Ascending aorta (tissue), 2 donors: ENCODE measurements around the gene GP1BA. TPM values are rescaled to one million over a fixed set of nuclear protein-coding genes. Genes with fewer than 3 reads are reported as not detected.
"Not testable (repeated sequence)": the region's sequence is repeated elsewhere in the genome, so short reads cannot be mapped to it uniquely, and the experiment has no call there.

Experiments
- DNase-seq, 2 donors: peaks; one replicate each; pipeline ENCODE4 v3.0.0-alpha.2; 2019; ENCODE audit warnings: low spot score in 2 of 2
- H3K27ac ChIP-seq, 2 donors: fragments of 200-600 bp; sonication (generic); one replicate each; pipeline ENCODE4 v1.5.1; 2016 to 2017; ENCODE audit warnings: mild to moderate bottlenecking in 1 of 2
- H3K27me3 ChIP-seq: fragments of 200-600 bp; sonication (generic); one replicate; pipeline ENCODE4 v1.5.1; 2017
- H3K36me3 ChIP-seq, 2 donors: fragments of 200-600 bp; sonication (generic); one replicate each; pipeline ENCODE4 v1.5.1; 2016
- H3K4me1 ChIP-seq, 2 donors: fragments of 200-600 bp; sonication (generic); one replicate each; pipeline ENCODE4 v1.5.1; 2016 to 2017; ENCODE audit warnings: mild to moderate bottlenecking in 1 of 2
- H3K4me3 ChIP-seq, 2 donors: fragments of 200-600 bp; sonication (generic); one replicate each; pipeline ENCODE4 v1.5.1; 2016 to 2017; ENCODE audit warnings: mild to moderate bottlenecking in 1 of 2
- H3K9me3 ChIP-seq, 2 donors: fragments of 200-600 bp; sonication (generic); one replicate each; pipeline ENCODE4 v1.5.1; 2016
- CTCF ChIP-seq, 3 experiments: fragments of 200-600 bp in 2 of 3; fragments of 450-650 bp in 1 of 3; sonication (generic) in 2 of 3; IDR thresholded peaks; one replicate each; pipeline ENCODE4 v1.5.1; 2016 to 2019; ENCODE audit warnings: antibody characterized with exemption in 3 of 3, mild to moderate bottlenecking in 1 of 3, moderate library complexity in 1 of 3
- intact Hi-C: fragments of 100-400 bp; cut with DNase I; formaldehyde crosslinking; loops from one replicate; pipeline ENCODE4 v1.15.1; 2023
- total RNA-seq: library from RNA; depleted of rRNA; stranded (reverse); fragments of >200 nt; gene quantifications from one replicate; pipeline ENCODE4 v1.1.0, GENCODE V29; 2016

Gene GP1BA
- total RNA-seq, 1 donor from 2014 or later = not detected

DNA sequence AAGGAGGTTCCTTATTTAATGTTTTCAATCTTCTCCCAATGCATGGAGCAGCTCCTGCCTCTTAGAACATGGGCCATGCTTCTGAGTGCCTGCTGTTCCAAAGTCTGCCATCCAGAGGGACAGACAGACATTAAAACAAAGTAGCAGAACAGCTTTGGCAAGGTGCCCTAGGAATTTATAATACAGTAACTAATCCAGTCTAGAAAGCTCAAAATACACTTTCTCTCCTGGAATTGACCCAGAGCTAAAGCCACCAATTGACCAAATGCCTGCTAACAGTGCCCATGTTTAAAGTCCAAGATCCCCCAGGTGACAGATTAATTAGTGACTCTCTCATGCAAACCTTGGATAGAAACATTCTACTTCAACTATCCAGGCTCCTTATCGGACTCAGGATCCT is 18.1 kb upstream of the GP1BA start:
- no peak for DNase-seq
- Histone ChIP-seq H3K9me3 (no peaks in the 10 kb centered on the region), H3K36me3 (no peaks in the 10 kb centered on the region), H3K4me1 (peaks cover 0 to 5% of the 10 kb centered on the region in 2 donors), H3K27me3 (no peaks in the 10 kb centered on the region), H3K4me3 (no peak overlapping the region), H3K27ac (no peak overlapping the region)
- intact Hi-C loops = no loop called here
- no peak for TF ChIP-seq CTCF (IDR thresholded peaks at IDR 0.05)

GRCh38 chr17:4914551-4914950 is 17.5 kb upstream of the GP1BA start:
- H3K4me3 ChIP-seq, H3K4me1 ChIP-seq, H3K27me3 ChIP-seq, H3K36me3 ChIP-seq, H3K27ac ChIP-seq, DNase-seq, H3K9me3 ChIP-seq, intact Hi-C loops: not testable (repeated sequence)

GRCh38 chr17:4919511-4920047 is 12.5 kb upstream of the GP1BA start:
- H3K4me3 ChIP-seq = no peak overlapping the region
- no peaks in the 10 kb centered on the region for H3K27me3 ChIP-seq
- DNase-seq = no peak
- no peak overlapping the region for H3K27ac ChIP-seq
- no peaks in the 10 kb centered on the region for H3K36me3 ChIP-seq
- H3K9me3 ChIP-seq = no peaks in the 10 kb centered on the region
- intact Hi-C loops = no loop called here
- no peaks in the 10 kb centered on the region for H3K4me1 ChIP-seq
- no peak for TF ChIP-seq CTCF (IDR thresholded peaks at IDR 0.05)

DNA sequence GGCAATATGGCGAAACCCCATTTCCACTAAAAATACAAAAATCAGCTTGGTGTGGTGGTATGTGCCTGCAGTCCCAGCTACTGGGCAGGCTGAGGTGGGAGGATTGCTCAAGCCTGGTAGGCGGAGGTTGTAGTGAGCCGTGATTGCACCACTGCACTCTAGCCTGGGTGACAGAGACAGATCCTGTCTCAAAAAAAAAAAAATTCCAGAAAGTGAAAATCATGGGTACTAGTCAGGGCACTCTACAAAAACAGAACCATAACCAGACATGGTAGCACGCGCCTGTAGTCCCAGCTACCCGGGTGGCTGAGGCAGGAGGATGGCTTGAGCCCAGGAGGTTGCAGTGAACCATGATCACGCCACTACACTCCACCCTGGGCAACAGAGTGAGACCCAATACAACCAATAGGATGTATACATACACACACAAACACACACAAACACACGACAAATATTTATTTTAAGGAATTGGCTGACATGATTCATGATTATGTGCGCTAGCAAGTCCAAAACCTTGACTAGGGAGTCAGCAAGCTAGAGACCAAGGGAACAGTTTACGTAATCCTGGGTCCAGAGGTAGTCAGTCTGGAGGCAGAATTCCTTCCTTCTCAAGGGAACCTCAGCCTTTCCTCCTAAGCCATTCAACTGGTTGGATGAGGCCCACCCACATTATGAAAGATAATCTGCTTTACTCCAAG is 11.6 kb upstream of the GP1BA start:
- Histone ChIP-seq H3K4me3 (no peak overlapping the region), H3K27me3 (no peaks in the 10 kb centered on the region), H3K9me3 (no peaks in the 10 kb centered on the region), H3K27ac (no peak overlapping the region), H3K36me3 (no peaks in the 10 kb centered on the region), H3K4me1 (no peaks in the 10 kb centered on the region)
- no peak for DNase-seq
- TF ChIP-seq CTCF (IDR thresholded peaks at IDR 0.05) = no peak
- intact Hi-C loops = no loop called here

DNA sequence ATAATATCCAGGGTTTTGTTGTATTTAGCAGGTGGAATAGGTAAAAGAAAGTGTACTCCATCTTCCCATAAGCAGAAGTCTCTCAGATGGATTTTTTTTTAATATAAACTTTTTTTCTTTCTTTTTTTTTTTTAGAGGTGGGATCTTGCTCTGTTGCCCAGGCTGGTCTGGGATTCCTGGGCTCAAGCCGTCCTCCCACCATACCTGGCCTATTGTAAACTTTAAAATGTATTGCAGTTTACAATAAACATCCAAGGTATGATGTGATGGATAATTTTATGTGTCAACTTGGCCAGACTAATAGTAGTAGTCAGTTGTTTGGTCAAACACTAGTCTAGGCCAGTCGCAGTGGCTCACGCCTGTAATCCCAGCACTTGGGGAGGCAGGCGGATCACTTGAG is 10.8 kb upstream of the GP1BA start:
- no peak overlapping the region for H3K4me3 ChIP-seq
- no peaks in the 10 kb centered on the region for H3K27me3 ChIP-seq
- H3K36me3 ChIP-seq = no peaks in the 10 kb centered on the region
- H3K4me1 ChIP-seq = no peaks in the 10 kb centered on the region
- intact Hi-C loops = no loop called here
- TF ChIP-seq CTCF (IDR thresholded peaks at IDR 0.05) = no peak
- DNase-seq = no peak
- H3K27ac ChIP-seq = no peak overlapping the region
- H3K9me3 ChIP-seq = no peaks in the 10 kb centered on the region

DNA sequence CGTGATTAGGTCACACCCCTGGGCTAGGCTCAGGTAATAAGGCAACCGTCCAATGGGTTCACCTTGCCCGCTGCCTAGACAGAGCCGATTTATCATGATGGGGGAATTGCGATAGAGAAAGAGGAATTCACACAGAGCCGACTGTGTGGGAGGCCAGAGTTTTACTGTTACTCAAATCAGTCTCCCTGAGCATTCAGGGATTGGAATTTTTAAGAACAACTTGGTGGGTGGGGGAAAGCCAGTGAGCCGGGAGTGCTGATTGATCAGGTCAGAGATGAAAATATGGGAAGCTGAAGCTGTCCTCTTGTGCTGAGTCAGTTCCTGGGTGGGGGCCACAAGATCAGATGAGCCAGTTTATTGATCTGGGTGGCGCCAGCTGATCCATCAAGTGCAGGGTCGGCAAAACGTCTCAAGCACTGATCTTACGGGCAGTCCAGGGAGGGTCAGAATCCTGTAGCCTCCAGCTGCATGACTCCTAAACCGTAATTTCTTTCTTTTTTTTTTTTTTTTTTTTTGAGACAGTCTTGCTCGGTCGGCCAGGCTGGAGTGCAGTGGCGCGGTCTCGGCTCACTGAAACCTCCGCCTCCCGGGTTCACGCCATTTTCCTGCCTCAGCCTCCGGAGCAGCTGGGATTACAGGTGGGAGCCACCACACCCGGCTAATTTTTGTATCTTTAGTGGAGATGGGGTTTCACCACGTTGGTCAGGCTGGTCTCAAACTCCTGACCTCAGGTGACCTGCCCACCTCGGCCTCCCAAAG is 5.3 kb upstream of the GP1BA start:
- H3K4me3 ChIP-seq, H3K4me1 ChIP-seq, H3K9me3 ChIP-seq, H3K27me3 ChIP-seq, intact Hi-C loops, DNase-seq, H3K36me3 ChIP-seq, H3K27ac ChIP-seq: not testable (repeated sequence)
